Measurements from ENCODE around the gene KRTAP21-1. TPM values are rescaled to one million over a fixed set of nuclear protein-coding genes. Genes with fewer than 3 reads are reported as not detected.

Gene KRTAP21-1
- not detected in 2 replicates for total RNA-seq

GRCh38 chr21:30755328-30755727 is at the start of gene KRTAP21-1:
KRTAP21-1 (minus strand) TSS chr21:30755428; CDS start chr21:30755378, 50 bp downstream.

GRCh38 chr21:30747159-30747558 is 8.1 kb downstream of the KRTAP21-1 start, which contains the start of gene KRTAP21-2:
KRTAP21-2 (minus strand) TSS chr21:30747259; CDS start chr21:30747202, 57 bp downstream.

GRCh38 chr21:30718239-30718909 is 36.9 kb downstream of the KRTAP21-1 start, which contains the start of gene KRTAP21-3:
KRTAP21-3 (minus strand) TSS chr21:30718777; CDS start chr21:30718759, 18 bp downstream.

Other genes with a start within 250 kb of the KRTAP21-1 start
- not detected in 2 replicates for gene KRTAP19-6, start 213.6 kb downstream of the KRTAP21-1 start, total RNA-seq
- gene KRTAP19-7, start 194.1 kb downstream of the KRTAP21-1 start, total RNA-seq, result not detected in 2 replicates
- gene KRTAP22-2, start 165.0 kb downstream of the KRTAP21-1 start, total RNA-seq, result not detected in 2 replicates
- not detected in 2 replicates for gene KRTAP6-3, start 163.0 kb downstream of the KRTAP21-1 start, total RNA-seq
- gene KRTAP6-2, start 156.5 kb downstream of the KRTAP21-1 start, total RNA-seq, result not detected in 2 replicates
- gene KRTAP22-1, start 154.3 kb downstream of the KRTAP21-1 start, total RNA-seq, result not detected in 2 replicates
- not detected in 2 replicates for gene KRTAP6-1, start 141.5 kb downstream of the KRTAP21-1 start, total RNA-seq
- gene KRTAP20-1, start 139.0 kb downstream of the KRTAP21-1 start, total RNA-seq, result not detected in 2 replicates
- not detected in 2 replicates for gene KRTAP20-4, start 134.8 kb downstream of the KRTAP21-1 start, total RNA-seq
- not detected in 2 replicates for gene KRTAP20-2, start 120.2 kb downstream of the KRTAP21-1 start, total RNA-seq
- not detected in 2 replicates for gene KRTAP20-3, start 112.6 kb downstream of the KRTAP21-1 start, total RNA-seq
- gene KRTAP21-3, start 36.7 kb downstream of the KRTAP21-1 start, total RNA-seq, result not detected in 2 replicates
- gene KRTAP21-2, start 8.2 kb downstream of the KRTAP21-1 start, total RNA-seq, result not detected in 2 replicates
- gene KRTAP8-1, start 57.8 kb upstream of the KRTAP21-1 start, total RNA-seq, result not detected in 2 replicates
- gene KRTAP7-1, start 74.3 kb upstream of the KRTAP21-1 start, total RNA-seq, result not detected in 2 replicates
- gene KRTAP11-1, start 126.2 kb upstream of the KRTAP21-1 start, total RNA-seq, result not detected in 2 replicates